IPS DF 4.7 (cell line): ENCODE measurements around the gene TCHH.

Source experiments
- DNase-seq: peaks from one replicate; pipeline ENCODE4 v3.0.0-alpha.2; 2013; ENCODE audit warnings: low spot score; ENCODE audit errors: extremely low read depth

Gene TCHH

GRCh38 chr1:152071123-152071522 lies 44.1 kb downstream of the TCHH start:
- DNase-seq, result no peak

DNA sequence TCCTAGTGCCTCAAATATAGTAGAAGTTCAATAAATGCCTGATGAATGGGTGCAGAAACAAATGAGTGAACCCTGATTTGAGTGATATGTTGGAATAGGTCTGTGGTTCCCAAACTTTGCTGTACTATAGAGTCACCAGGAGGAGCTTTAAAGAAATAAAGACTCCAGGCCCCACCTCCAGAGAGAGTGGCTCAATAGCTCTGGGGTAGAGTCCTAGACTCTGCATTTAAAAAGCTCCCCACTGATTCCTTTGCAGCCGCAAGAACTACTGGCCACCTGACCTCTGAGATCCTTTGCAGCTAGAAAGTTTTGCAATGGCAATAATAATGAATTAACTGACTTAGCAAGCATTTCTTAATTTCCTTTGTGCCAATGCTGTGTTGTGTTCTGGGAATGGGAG lies 47.3 kb downstream of the TCHH start:
- DNase-seq, result no peak

- DNase-seq, result no peak
Measured at GRCh38 chr1:152067150-152067549, 48.1 kb downstream of the TCHH start.

- DNase-seq, result no peak
Measured at GRCh38 chr1:152061952-152062351, 53.3 kb downstream of the TCHH start.
